ENCODE data around the gene NACC2. TPM values are rescaled to one million over a fixed set of nuclear protein-coding genes. Genes with fewer than 3 reads are reported as not detected.

NACC2 gene
- total and polyA plus RNA-seq, 2 of the 8 experiments (the other 6 are each of a cell fraction or from before 2014, with no cell fraction given), result 8.3 to 14.0 TPM

- H3K9me3 ChIP-seq (ENCODE audit: insufficient read depth in 2 of 2, low read depth in 1 of 2, low read length in 1 of 2), result no peaks in the 10 kb centered on the region
- no peak overlapping the region for H3K23ac ChIP-seq (ENCODE audit: insufficient read length)
- no peak overlapping the region for H4K8ac ChIP-seq (ENCODE audit: extremely low read depth, insufficient read depth, low read length)
- H3K79me2 ChIP-seq (ENCODE audit: control insufficient read depth in 1 of 2, insufficient read depth in 2 of 2, low read length in 2 of 2), result no peaks in the 10 kb centered on the region
- H2BK20ac ChIP-seq (ENCODE audit: low read length), result no peak overlapping the region
- H3K4me1 ChIP-seq (replicated peaks in 1 of 4; ENCODE audit: control insufficient read depth in 3 of 4, insufficient read depth in 4 of 4, low read length in 3 of 4), result peaks cover 0 to 3% (median 1%) of the 10 kb centered on the region in 4 experiments; a peak in 4 of 7 replicates
- FAIRE-seq (no peak), DNase-seq (ENCODE audit: low read depth in 1 of 2, low spot score in 2 of 2) (no peak)
- no peak overlapping the region for H2AFZ ChIP-seq (ENCODE audit: low read length)
- no peak overlapping the region for H4K5ac ChIP-seq (ENCODE audit: insufficient read length, low read depth, low read length)
- no peak overlapping the region for H3K4me3 ChIP-seq (ENCODE audit: extremely low read depth in 1 of 4, insufficient read depth in 2 of 4, low read depth in 3 of 4, low read length in 4 of 4)
- H2BK15ac ChIP-seq (ENCODE audit: low read length), result no peak overlapping the region
- H3K27me3 ChIP-seq (replicated peaks in 1 of 4; ENCODE audit: control insufficient read depth in 3 of 4, extremely low read depth in 1 of 4, insufficient read depth in 3 of 4, low read length in 3 of 4), result no peaks in the 10 kb centered on the region
- no peak overlapping the region for H3K27ac ChIP-seq (ENCODE audit: low read depth, low read length)
- no peak overlapping the region for H3K4ac ChIP-seq (replicated peaks; ENCODE audit: insufficient read length, low read depth, low read length)
- no peak overlapping the region for H2BK12ac ChIP-seq (ENCODE audit: low read depth, low read length)
- H3K18ac ChIP-seq (ENCODE audit: extremely low read depth, low read length), result no peak overlapping the region
- H4K20me1 ChIP-seq (replicated peaks in 1 of 2; ENCODE audit: control insufficient read depth in 1 of 2, insufficient read depth in 2 of 2, low read length in 2 of 2), result no peaks in the 10 kb centered on the region
- H3K56ac ChIP-seq (replicated peaks; ENCODE audit: insufficient read length, low read depth, low read length), result no peak overlapping the region
- no peak overlapping the region for H3K4me2 ChIP-seq (ENCODE audit: insufficient read depth in 1 of 2, low read depth in 2 of 2, low read length in 2 of 2)
- no peak overlapping the region for H3K14ac ChIP-seq (ENCODE audit: insufficient read length)
- H3K36me3 ChIP-seq (ENCODE audit: control insufficient read depth in 2 of 4, insufficient read depth in 4 of 4, low read length in 3 of 4), result no peaks in the 10 kb centered on the region
- no peak overlapping the region for H2BK120ac ChIP-seq (replicated peaks; ENCODE audit: low read depth, low read length)
- ChIA-PET POLR2A (ENCODE audit: partially characterized antibody) (interaction anchor here (0.6 kb wide), 1 partner anchor 21 kb away, joined by 3 read pairs; no protein-coding TSS in a partner anchor), CTCF (ENCODE audit: partially characterized antibody) (interaction anchor here (0.7 to 1.2 kb wide), 3 partner anchors 13 to 99 kb away, joined by 3 read pairs; no protein-coding TSS in a partner anchor)
- no peak overlapping the region for H4K91ac ChIP-seq (replicated peaks; ENCODE audit: insufficient read length, low read length)
- no peak for TF ChIP-seq EGR1 (IDR thresholded peaks at IDR 0.05; ENCODE audit: borderline replicate concordance, low read depth, low read length)
- TF ChIP-seq SP2 (IDR thresholded peaks at IDR 0.05; ENCODE audit: low read length), result no peak
- TF ChIP-seq TCF12 (IDR thresholded peaks at IDR 0.05; ENCODE audit: low read depth, low read length), result no peak
- no peak for TF ChIP-seq NANOG (IDR thresholded peaks at IDR 0.05; ENCODE audit: insufficient read depth, low read depth, low read length, poor library complexity, severe bottlenecking)
- TF ChIP-seq RXRA (IDR thresholded peaks at IDR 0.05; ENCODE audit: insufficient read depth, low read depth, low read length), result no peak
- TF ChIP-seq NRF1 (IDR thresholded peaks at IDR 0.05; ENCODE audit: low read depth, low read length), result no peak
- no peak for TF ChIP-seq CREB1 (IDR thresholded peaks at IDR 0.05)
- H2BK5ac ChIP-seq (ENCODE audit: low read depth, low read length), result no peak overlapping the region
- no peaks in the 10 kb centered on the region for H3K23me2 ChIP-seq (ENCODE audit: low read depth, low read length)
- WGBS, 2 experiments (ENCODE audit: extremely low coverage in 1 of 2, insufficient coverage in 1 of 2, insufficient read length in 1 of 2, insufficient replicate concordance in 2 of 2, low coverage in 1 of 2, low lambda C conversion rate in 2 of 2, missing lambda C conversion rate in 1 of 2), result 85% methylated on average over 18 of the region's 19 CpGs; no CpG with 5 or more reads in 1 of the 2 experiments
- H3K9ac ChIP-seq (replicated peaks in 1 of 4; ENCODE audit: extremely low read depth in 1 of 4, low read depth in 3 of 4, low read length in 3 of 4), result no peak overlapping the region
- H3K79me1 ChIP-seq (ENCODE audit: low read depth, low read length), result no peaks in the 10 kb centered on the region
- H2AK5ac ChIP-seq (ENCODE audit: low read depth, low read length), result no peak overlapping the region
Observed at GRCh38 chr9:135979547-135980166, 115.4 kb downstream of the NACC2 start.
